GM18502 (cell line): ENCODE results near the gene HS6ST1.
A peak's percentile ranks its signal among the peaks of the same experiment; 100 is the strongest.
"Not testable (repeated sequence)": the region's sequence is repeated elsewhere in the genome, so short reads cannot be mapped to it uniquely, and the experiment has no call there.

Experiments used
- ATAC-seq: cut with Tn5 transposase; IDR thresholded peaks from one replicate; pipeline ENCODE4 v1.9.1; 2021; ENCODE audit warnings: mild to moderate bottlenecking; ENCODE audit not compliant: unreplicated experiment, poor library complexity

HS6ST1 gene

GRCh38 chr2:128322715-128323554, 4.3 kb upstream of the HS6ST1 start:
- no peak for ATAC-seq

GRCh38 chr2:128321784-128322714, 3.4 kb upstream of the HS6ST1 start:
- peak; percentile 60 for ATAC-seq

GRCh38 chr2:128320906-128321771, 2.5 kb upstream of the HS6ST1 start:
- no peak for ATAC-seq

- no peak for ATAC-seq
These were observed 1.7 kb upstream of the HS6ST1 start for GRCh38 chr2:128320192-128320905.

GRCh38 chr2:128319631-128320191, 1.0 kb upstream of the HS6ST1 start:
- ATAC-seq = no peak

- ATAC-seq = peak; percentile 9
These were observed 423 bp downstream of the HS6ST1 start for GRCh38 chr2:128318245-128318644.

- not testable (repeated sequence) for ATAC-seq
These were observed 806 bp downstream of the HS6ST1 start for GRCh38 chr2:128317899-128318225.

- peak; percentile 53 for ATAC-seq
These were observed 1.3 kb downstream of the HS6ST1 start for GRCh38 chr2:128317181-128317898.

- ATAC-seq = no peak
These were observed 1.9 kb downstream of the HS6ST1 start for GRCh38 chr2:128316777-128317180.

GRCh38 chr2:128315829-128316776, 2.6 kb downstream of the HS6ST1 start:
- no peak for ATAC-seq

- ATAC-seq = no peak
These were observed 3.4 kb downstream of the HS6ST1 start for GRCh38 chr2:128315122-128315828.

- ATAC-seq = no peak
These were observed 4.1 kb downstream of the HS6ST1 start for GRCh38 chr2:128314348-128315121.

GRCh38 chr2:128313931-128314347, 4.7 kb downstream of the HS6ST1 start:
- ATAC-seq = no peak

- no peak for ATAC-seq
These were observed 5.4 kb downstream of the HS6ST1 start for GRCh38 chr2:128313091-128313836.

- no peak for ATAC-seq
These were observed 6.3 kb downstream of the HS6ST1 start for GRCh38 chr2:128312411-128312810.
